ENCODE results near the gene HNF4A.

GRCh38 chr20:44415833-44416715 is 60.6 kb downstream of the HNF4A start:
- TF ChIP-seq POLR2A (IDR thresholded peaks at IDR 0.05; ENCODE audit: low read depth, low read length) (no peak), CTCF (conservative IDR thresholded peaks at IDR 0.05; ENCODE audit: low read depth, low read length) (no peak)
